ENCODE results near the gene PEX5.
A peak's percentile ranks its signal among the peaks of the same experiment; 100 is the strongest.

The PEX5 gene

GRCh38 chr12:7189398-7190267 is at the start of gene PEX5:
TSS of gene PEX5 (plus strand) at chr12:7189686. CDS start at chr12:7190378, 692 bp downstream.
- in situ Hi-C loops (cut with MboI; ENCODE audit: low pct_unique_long_range_greater_than_20kb, low sequenced_read_pairs, unreplicated experiment), result no loop called here
- TF ChIP-seq, protein P1, sequence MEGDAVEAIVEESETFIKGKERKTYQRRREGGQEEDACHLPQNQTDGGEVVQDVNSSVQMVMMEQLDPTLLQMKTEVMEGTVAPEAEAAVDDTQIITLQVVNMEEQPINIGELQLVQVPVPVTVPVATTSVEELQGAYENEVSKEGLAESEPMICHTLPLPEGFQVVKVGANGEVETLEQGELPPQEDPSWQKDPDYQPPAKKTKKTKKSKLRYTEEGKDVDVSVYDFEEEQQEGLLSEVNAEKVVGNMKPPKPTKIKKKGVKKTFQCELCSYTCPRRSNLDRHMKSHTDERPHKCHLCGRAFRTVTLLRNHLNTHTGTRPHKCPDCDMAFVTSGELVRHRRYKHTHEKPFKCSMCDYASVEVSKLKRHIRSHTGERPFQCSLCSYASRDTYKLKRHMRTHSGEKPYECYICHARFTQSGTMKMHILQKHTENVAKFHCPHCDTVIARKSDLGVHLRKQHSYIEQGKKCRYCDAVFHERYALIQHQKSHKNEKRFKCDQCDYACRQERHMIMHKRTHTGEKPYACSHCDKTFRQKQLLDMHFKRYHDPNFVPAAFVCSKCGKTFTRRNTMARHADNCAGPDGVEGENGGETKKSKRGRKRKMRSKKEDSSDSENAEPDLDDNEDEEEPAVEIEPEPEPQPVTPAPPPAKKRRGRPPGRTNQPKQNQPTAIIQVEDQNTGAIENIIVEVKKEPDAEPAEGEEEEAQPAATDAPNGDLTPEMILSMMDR (IDR thresholded peaks at IDR 0.05; ENCODE audit: extremely low read depth, insufficient read depth, missing control alignments), result no peak
- DNase-seq (ENCODE audit: low spot score), result peak; percentile 94

DNA sequence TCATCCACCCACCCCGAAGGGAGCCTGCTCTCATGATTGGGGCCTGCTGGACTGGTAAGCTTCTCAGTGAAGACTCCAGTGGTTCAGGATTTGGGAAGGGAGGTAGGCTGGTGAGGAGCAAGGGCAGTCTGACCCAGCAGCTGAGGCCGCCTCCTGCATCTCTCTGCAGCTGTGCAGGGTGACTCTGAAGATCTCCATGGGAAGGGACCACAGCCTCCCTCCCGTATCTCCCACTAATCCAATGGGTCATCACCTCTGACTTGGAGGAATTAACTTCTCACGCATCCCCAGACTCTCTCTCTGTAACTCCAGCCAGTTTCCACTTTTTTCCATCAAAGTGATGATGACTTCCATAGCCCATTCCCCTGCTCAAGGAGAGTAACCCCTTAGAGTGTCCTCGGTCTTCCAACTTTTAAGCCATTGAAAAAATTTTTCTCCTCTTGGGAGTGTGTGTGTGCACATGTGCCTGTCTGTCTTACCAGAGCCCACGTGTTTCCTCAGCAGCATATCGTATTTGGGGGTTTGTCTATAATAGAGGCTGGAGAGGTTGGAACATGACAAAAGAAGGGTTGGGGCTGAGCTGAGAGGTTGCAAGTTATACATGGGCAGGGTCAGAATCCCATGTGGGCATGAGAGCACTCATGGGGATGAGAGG is 48.0 kb upstream of the PEX5 start:
- in situ Hi-C loops (cut with MboI; ENCODE audit: low pct_unique_long_range_greater_than_20kb, low sequenced_read_pairs, unreplicated experiment), result no loop called here
- TF ChIP-seq, protein P1 (IDR thresholded peaks at IDR 0.05; ENCODE audit: extremely low read depth, insufficient read depth, missing control alignments), result no peak
- DNase-seq (ENCODE audit: low spot score), result no peak

GRCh38 chr12:7142056-7142644 is 47.3 kb upstream of the PEX5 start:
- in situ Hi-C loops (cut with MboI; ENCODE audit: low pct_unique_long_range_greater_than_20kb, low sequenced_read_pairs, unreplicated experiment), result no loop called here
- DNase-seq (ENCODE audit: low spot score), result peak; percentile 57
- TF ChIP-seq, protein P1 (IDR thresholded peaks at IDR 0.05; ENCODE audit: extremely low read depth, insufficient read depth, missing control alignments), result peak; percentile 56

DNA sequence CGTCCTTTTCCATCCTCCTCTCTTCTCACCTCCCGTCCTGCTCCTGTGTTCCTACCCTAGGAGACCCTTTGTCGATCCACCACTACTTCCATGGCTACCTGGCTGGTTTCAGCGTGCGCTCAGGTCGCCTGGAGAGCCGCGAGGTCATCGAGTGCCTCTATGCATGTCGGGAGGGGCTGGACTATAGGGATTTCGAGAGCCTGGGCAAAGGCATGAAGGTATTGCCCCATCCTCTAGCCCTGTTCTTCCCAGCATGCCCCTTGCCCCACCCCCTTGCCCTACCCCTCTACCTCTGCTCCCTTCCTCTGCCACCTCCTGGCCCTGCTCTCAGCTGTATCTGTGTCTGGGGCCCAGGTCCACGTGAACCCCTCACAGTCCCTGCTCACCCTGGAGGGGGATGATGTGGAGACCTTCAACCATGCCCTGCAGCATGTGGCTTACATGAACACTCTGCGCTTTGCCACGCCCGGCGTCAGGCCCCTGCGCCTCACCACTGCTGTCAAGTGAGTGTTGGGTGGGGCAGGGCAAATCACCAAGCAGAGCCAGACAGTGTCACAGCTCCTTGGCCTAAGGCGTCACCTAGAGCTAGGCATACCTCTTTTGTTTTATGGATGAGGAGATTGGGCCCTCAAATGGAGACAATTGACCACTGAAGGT is 46.5 kb upstream of the PEX5 start:
- in situ Hi-C loops (cut with MboI; ENCODE audit: low pct_unique_long_range_greater_than_20kb, low sequenced_read_pairs, unreplicated experiment), result no loop called here
- DNase-seq (ENCODE audit: low spot score), result no peak
- TF ChIP-seq, protein P1 (IDR thresholded peaks at IDR 0.05; ENCODE audit: extremely low read depth, insufficient read depth, missing control alignments), result no peak

DNA sequence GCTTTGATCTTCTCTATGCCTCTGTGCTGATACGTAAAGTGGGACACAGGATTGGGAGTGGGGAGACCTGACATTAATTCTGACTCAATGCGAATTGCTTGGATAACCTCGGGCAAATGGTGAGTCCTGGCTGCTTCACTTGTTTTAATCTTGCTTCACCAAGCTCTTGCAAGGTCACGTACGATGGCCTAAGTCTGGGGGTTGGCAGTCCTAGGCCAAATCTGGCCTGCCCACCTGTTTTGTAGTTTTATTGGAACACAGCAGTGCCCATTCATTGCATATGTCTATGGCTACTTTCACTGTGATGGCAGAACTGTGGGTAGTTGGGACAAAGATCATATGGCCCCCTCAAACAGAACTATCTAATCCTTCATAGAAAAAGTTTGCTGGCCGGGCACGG is 45.9 kb upstream of the PEX5 start:
- no peak for DNase-seq (ENCODE audit: low spot score)
- TF ChIP-seq, protein P1 (IDR thresholded peaks at IDR 0.05; ENCODE audit: extremely low read depth, insufficient read depth, missing control alignments), result no peak
- in situ Hi-C loops (cut with MboI; ENCODE audit: low pct_unique_long_range_greater_than_20kb, low sequenced_read_pairs, unreplicated experiment), result no loop called here

GRCh38 chr12:7144414-7145120 is 44.9 kb upstream of the PEX5 start:
- TF ChIP-seq, protein P1 (IDR thresholded peaks at IDR 0.05; ENCODE audit: extremely low read depth, insufficient read depth, missing control alignments), result peak; percentile 51
- peak; percentile 50 for DNase-seq (ENCODE audit: low spot score)
- in situ Hi-C loops (cut with MboI; ENCODE audit: low pct_unique_long_range_greater_than_20kb, low sequenced_read_pairs, unreplicated experiment), result no loop called here

All from GM13977 (cell line).